Smooth muscle cell (in vitro differentiated cells): ENCODE measurements around the gene RPL10A. TPM values are rescaled to one million over a fixed set of nuclear protein-coding genes. Genes with fewer than 3 reads are reported as not detected.

Source experiments
- DNase-seq: peaks from one replicate; lab custom pipeline; 2025; ENCODE audit not compliant: unreplicated experiment; lab: John Stamatoyannopoulos, UW
- H2AFZ ChIP-seq: fragments of 200-600 bp; sonication (generic); 2 replicates; pipeline ENCODE4 v1.6.0; 2016; ENCODE audit warnings: antibody characterized with exemption, low read depth, mild to moderate bottlenecking
- H3F3A ChIP-seq: fragments of 200-600 bp; sonication (generic); 2 replicates; pipeline ENCODE4 v1.6.0; 2017; ENCODE audit warnings: antibody characterized with exemption, low read depth
- H3K27ac ChIP-seq: fragments of 200-600 bp; sonication (generic); 2 replicates; pipeline ENCODE4 v1.5.1; 2016; ENCODE audit warnings: low read depth, mild to moderate bottlenecking
- H3K27me3 ChIP-seq: fragments of 200-600 bp; sonication (generic); 2 replicates; pipeline ENCODE4 v1.6.1; 2016; ENCODE audit warnings: low read depth, mild to moderate bottlenecking
- H3K36me3 ChIP-seq: fragments of 200-600 bp; sonication (generic); 2 replicates; pipeline ENCODE4 v1.5.1; 2016; ENCODE audit warnings: low read depth
- H3K4me1 ChIP-seq: fragments of 200-600 bp; sonication (generic); 2 replicates; pipeline ENCODE4 v1.5.1; 2016; ENCODE audit warnings: low read depth
- H3K4me2 ChIP-seq: fragments of 200-600 bp; sonication (generic); 2 replicates; pipeline ENCODE4 v1.6.0; 2016; ENCODE audit warnings: mild to moderate bottlenecking
- H3K4me3 ChIP-seq: fragments of 200-600 bp; sonication (generic); 2 replicates; pipeline ENCODE4 v1.5.1; 2016; ENCODE audit warnings: mild to moderate bottlenecking
- H3K79me2 ChIP-seq: fragments of 200-600 bp; sonication (generic); 2 replicates; pipeline ENCODE4 v1.6.0; 2016; ENCODE audit warnings: low read depth, mild to moderate bottlenecking
- H3K9ac ChIP-seq: fragments of 200-600 bp; sonication (generic); 2 replicates; pipeline ENCODE4 v1.6.0; 2016; ENCODE audit warnings: low read depth
- H3K9me3 ChIP-seq: fragments of 200-600 bp; sonication (generic); replicated peaks from 2 replicates; pipeline ENCODE4 v1.5.1; 2016; ENCODE audit warnings: low read depth
- H4K20me1 ChIP-seq: fragments of 200-600 bp; sonication (generic); 2 replicates; pipeline ENCODE4 v1.6.0; 2016; ENCODE audit warnings: low read depth
- CTCF ChIP-seq: fragments of 200-600 bp; sonication (generic); IDR thresholded peaks from 2 replicates; pipeline ENCODE4 v1.5.1; 2017; ENCODE audit warnings: borderline replicate concordance, mild to moderate bottlenecking, antibody characterized with exemption; ENCODE audit not compliant: insufficient read depth, poor library complexity, severe bottlenecking
- WGBS: methylation state at CpG from one replicate; pipeline ENCODE4 v1.1.7; 2016; ENCODE audit warnings: low lambda C conversion rate; 5-methylcytosine and 5-hydroxymethylcytosine counted together
- polyA plus RNA-seq: library from polyadenylated mRNA; unstranded; fragments of >200 nt; fragmentation: Nextera tagmentation; extraction: Ambion mirVana; gene quantifications from 2 replicates; pipeline ENCODE4 v1.2.1, GENCODE V29; 2016
- total RNA-seq: library from RNA; depleted of rRNA; stranded (reverse); fragments of >200 nt; gene quantifications from 2 replicates; pipeline ENCODE4 v1.2.3, GENCODE V29; 2014

RPL10A gene
- total and polyA plus RNA-seq, 2 experiments from 2014 or later, result 307 to 1,090 TPM

GRCh38 chr6:35471836-35472345, 3.7 kb downstream of the RPL10A start:
- Histone ChIP-seq H3K4me1 (peaks cover 19% of the 10 kb centered on the region), H2AFZ (no peak overlapping the region), H3K36me3 (no peaks in the 10 kb centered on the region), H3K27me3 (no peaks in the 10 kb centered on the region), H3F3A (peaks cover 38% of the 10 kb centered on the region), H3K27ac (peak overlapping the region; percentile 95), H3K79me2 (peaks cover 27% of the 10 kb centered on the region), H3K9me3 (no peaks in the 10 kb centered on the region), H3K4me3 (no peak overlapping the region), H3K9ac (no peak overlapping the region), H4K20me1 (peaks cover 63% of the 10 kb centered on the region), H3K4me2 (peak overlapping the region; percentile 30)
- 61% methylated on average over 8 of the region's 8 CpGs for WGBS
- no peak for TF ChIP-seq CTCF
- no peak for DNase-seq

GRCh38 chr6:35473075-35473849, 5.1 kb downstream of the RPL10A start:
- Histone ChIP-seq H2AFZ (no peak overlapping the region), H3K27ac (peak overlapping the region; percentile 28), H3K27me3 (no peaks in the 10 kb centered on the region), H3K9me3 (no peaks in the 10 kb centered on the region), H3K9ac (no peak overlapping the region), H3K79me2 (peaks cover 26% of the 10 kb centered on the region), H3K4me3 (no peak overlapping the region), H3K4me1 (peaks cover 14% of the 10 kb centered on the region), H3K36me3 (peaks cover 4% of the 10 kb centered on the region), H3K4me2 (no peak overlapping the region), H4K20me1 (peaks cover 63% of the 10 kb centered on the region), H3F3A (peaks cover 38% of the 10 kb centered on the region)
- no peak for TF ChIP-seq CTCF
- WGBS, result 86% methylated on average over 9 of the region's 9 CpGs
- no peak for DNase-seq

- TF ChIP-seq CTCF, result no peak
- H3K9ac ChIP-seq, result no peak overlapping the region
These were observed 5.6 kb downstream of the RPL10A start for GRCh38 chr6:35473850-35474130.

More at GRCh38 chr6:35473850-35474130, 5.6 kb downstream of the RPL10A start:
- Histone ChIP-seq H3K9me3 (no peaks in the 10 kb centered on the region), H4K20me1 (peaks cover 58% of the 10 kb centered on the region), H3F3A (peaks cover 33% of the 10 kb centered on the region), H3K79me2 (peaks cover 21% of the 10 kb centered on the region), H3K27me3 (no peaks in the 10 kb centered on the region), H3K4me1 (peaks cover 14% of the 10 kb centered on the region), H3K36me3 (peaks cover 4% of the 10 kb centered on the region), H3K4me2 (no peak overlapping the region), H3K4me3 (no peak overlapping the region), H3K27ac (peak overlapping the region; percentile 28), H2AFZ (no peak overlapping the region)
- DNase-seq, result no peak
